NCI-H2196 (cell line): ENCODE measurements around the gene KIAA0825.

Experiments used
- DNase-seq: peaks from one replicate; lab custom pipeline; 2025; ENCODE audit not compliant: unreplicated experiment; lab: John Stamatoyannopoulos, UW

The KIAA0825 gene

GRCh38 chr5:94457788-94458187 lies 160.6 kb downstream of the KIAA0825 start:
- DNase-seq: no peak

GRCh38 chr5:94445726-94446125 lies 172.7 kb downstream of the KIAA0825 start:
- no peak for DNase-seq

DNA sequence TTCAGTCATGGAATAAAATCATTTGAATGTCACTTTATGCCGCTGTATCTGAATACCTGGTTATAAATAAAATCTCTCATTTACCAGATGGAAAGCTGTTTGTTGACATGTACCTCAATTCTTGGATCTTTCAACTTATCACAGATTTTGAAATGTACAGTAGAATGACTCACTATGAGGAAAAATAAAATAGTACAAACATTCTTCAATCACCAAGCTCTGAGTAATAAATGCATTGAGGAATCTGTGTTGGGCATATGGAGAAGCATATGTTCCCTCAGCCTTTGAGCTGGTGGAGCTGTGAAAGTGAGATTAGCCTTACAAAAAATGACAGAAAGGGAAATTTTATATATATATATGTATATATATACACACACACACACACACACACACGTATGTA lies 175.4 kb downstream of the KIAA0825 start:
- DNase-seq: no peak

GRCh38 chr5:94442076-94442475 lies 176.3 kb downstream of the KIAA0825 start:
- no peak for DNase-seq

DNA sequence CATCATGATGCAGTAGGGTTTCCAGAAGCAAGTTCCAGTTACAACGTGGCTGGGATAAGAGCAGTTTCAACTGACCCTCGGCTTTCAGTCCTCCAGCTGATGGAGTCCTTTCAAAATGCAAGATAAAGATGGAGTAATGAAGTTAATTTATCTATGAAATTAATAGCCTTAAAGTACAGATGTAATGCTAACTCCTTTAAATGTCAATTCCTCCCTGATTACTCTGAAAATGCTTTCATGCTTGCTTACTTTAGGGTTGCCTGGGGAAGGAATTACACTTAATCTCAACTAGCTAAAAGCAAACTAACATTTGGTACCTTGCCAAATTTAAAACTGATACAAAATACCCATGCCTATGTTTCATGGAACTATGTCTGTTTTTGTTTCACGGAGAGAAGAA lies 178.4 kb downstream of the KIAA0825 start:
- DNase-seq: no peak

DNA sequence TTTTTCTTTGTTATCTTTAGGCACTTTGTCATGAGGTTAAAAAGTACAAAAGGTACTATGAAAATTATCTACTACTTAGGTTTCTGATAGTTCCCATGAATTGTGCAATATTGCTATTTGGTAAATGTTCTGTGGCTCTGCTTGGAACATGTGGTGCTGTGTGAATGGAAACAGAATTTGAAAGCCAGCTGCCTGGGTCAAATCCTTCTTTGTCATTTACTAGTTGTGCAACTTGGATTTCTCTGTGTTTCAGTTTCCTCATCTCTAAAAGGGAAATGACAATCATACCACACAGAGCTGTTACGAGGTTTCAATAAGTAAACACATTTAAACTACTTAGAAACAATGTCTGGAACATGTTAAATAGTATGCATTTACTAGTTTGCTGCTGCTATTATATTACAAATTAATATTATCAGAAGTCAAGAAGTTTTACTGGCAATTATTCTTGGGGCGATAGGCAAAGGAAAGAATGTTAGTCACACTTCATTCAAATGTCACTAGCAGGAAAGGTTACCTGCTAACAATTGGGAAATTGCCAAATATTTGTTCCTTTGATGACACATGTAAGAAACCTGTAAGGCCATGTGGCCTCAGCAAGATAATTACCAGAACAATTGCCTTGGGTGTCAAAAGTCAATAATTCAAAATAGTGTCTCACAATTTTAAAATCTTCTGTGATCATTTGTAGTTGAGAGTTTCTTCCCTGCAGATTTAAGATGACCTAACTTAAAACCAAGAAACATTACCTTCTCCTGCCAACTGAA lies 184.8 kb downstream of the KIAA0825 start:
- no peak for DNase-seq

DNA sequence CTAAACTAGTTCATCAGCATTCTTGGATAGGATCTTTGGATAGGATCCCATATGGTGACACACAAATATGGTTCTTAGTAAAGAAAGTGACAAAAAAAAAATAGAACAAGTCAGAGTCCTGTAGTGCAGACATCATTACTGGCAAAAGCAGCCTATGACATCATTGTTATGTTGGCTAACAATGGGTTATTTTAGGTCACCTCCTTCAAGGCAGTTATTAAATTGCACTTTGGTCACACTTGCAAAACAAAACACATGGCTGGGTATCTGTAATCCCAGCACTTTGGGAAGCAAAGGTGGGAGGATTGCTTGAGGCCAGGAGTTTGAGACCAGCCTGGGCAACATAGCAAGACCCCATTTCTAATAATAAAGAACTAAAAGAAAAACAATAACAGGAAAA lies 185.9 kb downstream of the KIAA0825 start:
- no peak for DNase-seq

DNA sequence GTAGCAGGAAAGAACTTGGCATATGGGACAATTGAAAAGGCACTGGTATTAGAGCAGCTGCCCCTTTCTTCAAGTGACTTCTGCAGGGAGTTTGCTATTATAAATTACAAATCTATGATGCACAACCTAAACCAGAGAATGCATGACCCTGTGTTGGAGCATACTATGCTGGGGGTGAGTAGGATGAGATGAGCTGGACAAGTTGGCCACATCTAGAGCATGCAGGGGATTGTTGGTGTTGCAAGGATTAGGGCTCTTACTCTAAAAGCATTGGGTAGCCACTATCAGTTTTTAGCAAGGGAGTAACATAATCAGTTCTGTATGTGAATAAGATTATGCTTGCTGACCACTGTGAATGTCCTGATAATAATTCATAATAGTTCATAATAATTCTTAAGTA lies 186.7 kb downstream of the KIAA0825 start:
- DNase-seq: no peak

DNA sequence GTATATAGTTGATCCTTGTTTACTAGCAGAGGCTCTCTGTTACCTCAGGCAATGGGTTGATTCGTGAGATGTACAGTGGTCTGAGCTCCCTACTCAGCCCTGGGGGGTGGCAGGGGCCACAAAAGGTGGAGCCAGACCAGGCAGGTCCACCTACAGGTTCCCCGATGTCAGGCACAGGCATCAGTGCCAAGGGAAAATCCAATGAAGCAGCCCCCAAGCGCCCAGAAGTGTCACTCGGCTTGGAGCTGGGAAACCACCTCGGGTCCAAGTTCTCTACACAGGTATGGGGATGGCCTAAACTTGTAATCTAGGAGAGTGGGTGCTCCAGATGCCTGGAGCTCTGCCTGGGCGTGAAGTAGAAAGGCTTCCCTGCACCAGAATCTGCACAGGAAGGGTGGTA lies 188.8 kb downstream of the KIAA0825 start:
- no peak for DNase-seq

GRCh38 chr5:94425396-94425795 lies 193.0 kb downstream of the KIAA0825 start:
- no peak for DNase-seq

DNA sequence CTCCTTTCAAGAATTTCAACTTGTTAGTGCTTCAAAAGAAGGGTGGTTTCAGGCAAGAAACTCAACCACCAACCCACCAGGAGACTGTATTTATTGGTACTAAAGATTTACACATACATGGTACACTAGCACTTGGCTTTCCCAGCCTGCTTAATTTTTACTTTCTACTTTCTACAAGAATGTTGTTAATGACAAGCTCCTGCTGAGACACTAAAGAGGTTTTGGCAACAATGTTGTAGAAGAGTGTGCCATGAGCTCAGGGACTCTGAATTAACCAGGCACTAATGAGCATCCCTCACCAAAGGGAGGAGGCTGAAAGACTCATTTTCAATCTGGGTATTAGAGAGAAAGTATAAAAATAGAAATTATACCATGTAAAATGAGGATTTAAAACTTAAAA lies 195.0 kb downstream of the KIAA0825 start:
- no peak for DNase-seq

DNA sequence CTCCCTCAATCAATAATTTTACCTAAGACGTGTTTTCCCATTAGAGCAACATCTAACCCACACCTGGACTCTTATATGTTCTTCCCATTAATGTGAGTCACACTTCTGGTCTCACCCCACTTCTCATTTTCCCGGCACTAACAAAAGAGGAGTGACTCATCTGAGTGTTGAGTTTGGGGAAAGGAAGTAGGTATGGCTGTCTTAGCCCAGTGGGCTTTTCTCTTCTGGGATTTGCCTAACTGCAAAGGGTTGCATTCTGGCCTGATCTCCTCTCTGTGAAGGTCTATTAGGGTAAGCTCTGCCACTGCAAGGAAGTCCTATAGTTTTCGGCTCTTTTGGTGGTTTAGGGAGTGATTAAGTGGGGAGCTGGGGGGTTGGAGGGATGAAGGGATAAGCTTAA lies 195.6 kb downstream of the KIAA0825 start:
- no peak for DNase-seq

- DNase-seq: no peak
Observed at GRCh38 chr5:94420885-94421284, 197.5 kb downstream of the KIAA0825 start.

DNA sequence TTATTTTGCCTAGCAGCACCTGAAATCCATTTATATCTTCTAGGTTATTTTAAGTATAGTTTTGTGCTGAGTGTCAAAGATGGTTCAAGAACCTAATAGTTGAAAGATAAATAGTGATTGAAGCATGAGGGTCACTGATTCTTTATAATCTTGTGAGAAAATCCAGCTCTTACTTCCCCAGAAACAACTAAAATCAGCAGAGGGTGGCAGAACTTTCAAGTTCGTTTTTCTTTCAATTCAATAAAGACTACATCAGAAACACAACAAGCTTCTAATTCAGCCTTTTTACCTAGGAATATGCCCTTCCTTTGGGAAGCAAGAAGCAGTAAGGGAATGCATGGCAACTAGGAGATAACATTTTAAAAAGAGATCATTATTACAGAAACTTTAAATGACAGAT lies 202.6 kb downstream of the KIAA0825 start:
- no peak for DNase-seq

GRCh38 chr5:94409440-94409839 lies 209.0 kb downstream of the KIAA0825 start:
- no peak for DNase-seq

GRCh38 chr5:94407023-94407422 lies 211.4 kb downstream of the KIAA0825 start:
- no peak for DNase-seq

GRCh38 chr5:94403483-94403882 lies 214.9 kb downstream of the KIAA0825 start:
- no peak for DNase-seq

GRCh38 chr5:94402096-94402495 lies 216.3 kb downstream of the KIAA0825 start:
- DNase-seq: no peak

GRCh38 chr5:94397508-94397907 lies 220.9 kb downstream of the KIAA0825 start:
- no peak for DNase-seq

GRCh38 chr5:94396687-94397086 lies 221.7 kb downstream of the KIAA0825 start:
- DNase-seq: no peak

DNA sequence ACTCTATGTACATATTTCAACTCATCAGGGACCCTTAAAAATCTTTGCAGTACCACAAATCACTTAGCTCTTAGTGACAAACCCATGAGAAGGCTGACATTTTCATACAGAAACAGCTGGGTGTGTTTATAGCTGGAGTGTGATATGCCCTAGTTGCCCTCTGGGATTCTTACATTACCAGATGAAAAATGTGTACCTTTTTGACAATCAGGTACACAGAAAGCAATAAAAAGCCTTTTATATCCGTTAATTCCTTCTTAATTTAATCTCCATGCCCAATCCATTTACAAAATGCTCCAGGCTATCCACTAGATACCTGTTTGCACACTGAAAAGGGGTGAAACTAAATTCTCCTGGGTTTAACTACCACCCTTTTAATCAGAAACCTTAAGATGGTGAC lies 222.9 kb downstream of the KIAA0825 start:
- DNase-seq: no peak

DNA sequence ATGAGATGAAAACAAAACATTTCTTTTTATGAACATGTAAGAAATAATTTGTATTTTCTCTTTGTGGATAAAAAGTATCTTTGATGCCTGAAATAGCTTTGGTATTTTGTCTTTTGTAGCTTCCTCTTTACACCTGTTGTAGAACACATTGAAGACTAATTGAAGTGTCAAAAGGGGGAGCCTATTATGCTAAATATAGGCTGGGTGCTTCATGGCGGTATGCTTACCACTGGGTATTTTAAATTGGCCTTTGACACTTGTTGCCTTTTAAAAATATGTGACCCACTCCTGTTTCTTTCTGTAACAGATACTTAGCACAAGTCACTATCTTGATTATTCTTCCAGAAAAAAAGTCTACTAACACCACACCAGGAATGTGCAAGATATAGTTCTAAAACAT lies 226.4 kb downstream of the KIAA0825 start:
- no peak for DNase-seq

DNA sequence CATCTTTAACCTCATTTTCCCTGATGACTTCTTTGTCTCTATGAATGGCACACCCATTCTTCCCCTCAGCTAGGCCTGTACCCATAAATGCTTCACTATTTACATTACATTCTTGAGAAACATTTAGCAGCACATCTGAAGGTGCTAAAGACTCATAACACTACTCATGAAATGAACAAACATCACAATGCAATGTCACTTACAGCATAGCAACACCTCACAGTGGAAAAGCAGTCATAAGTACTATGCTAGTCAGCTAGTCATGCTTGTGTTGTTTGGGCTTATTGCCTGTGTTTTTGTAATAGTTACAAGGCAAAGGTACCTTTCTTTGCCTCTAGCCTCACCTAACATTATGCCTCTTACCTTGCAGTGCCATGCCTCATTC lies 228.9 kb downstream of the KIAA0825 start:
- DNase-seq: no peak
